Stimulated activated naive CD8-positive, alpha-beta T cell treated with anti-CD3 and anti-CD28 coated beads, Interleukin-15, Interleukin-2, amounts not matched to agents 100 U/mL and 50 U/mL, for 24 hours (primary cell): ENCODE measurements around the gene TAF5L.
"Not testable (repeated sequence)": the region's sequence is repeated elsewhere in the genome, so short reads cannot be mapped to it uniquely, and the experiment has no call there.

Experiments used
- ATAC-seq: fragments of 150-1000 bp; cut with Tn5 transposase; one replicate; pipeline ENCODE4 v1.10.0; 2021
- DNase-seq: peaks from one replicate; pipeline ENCODE4 v3.0.0; 2021

The TAF5L gene

DNA sequence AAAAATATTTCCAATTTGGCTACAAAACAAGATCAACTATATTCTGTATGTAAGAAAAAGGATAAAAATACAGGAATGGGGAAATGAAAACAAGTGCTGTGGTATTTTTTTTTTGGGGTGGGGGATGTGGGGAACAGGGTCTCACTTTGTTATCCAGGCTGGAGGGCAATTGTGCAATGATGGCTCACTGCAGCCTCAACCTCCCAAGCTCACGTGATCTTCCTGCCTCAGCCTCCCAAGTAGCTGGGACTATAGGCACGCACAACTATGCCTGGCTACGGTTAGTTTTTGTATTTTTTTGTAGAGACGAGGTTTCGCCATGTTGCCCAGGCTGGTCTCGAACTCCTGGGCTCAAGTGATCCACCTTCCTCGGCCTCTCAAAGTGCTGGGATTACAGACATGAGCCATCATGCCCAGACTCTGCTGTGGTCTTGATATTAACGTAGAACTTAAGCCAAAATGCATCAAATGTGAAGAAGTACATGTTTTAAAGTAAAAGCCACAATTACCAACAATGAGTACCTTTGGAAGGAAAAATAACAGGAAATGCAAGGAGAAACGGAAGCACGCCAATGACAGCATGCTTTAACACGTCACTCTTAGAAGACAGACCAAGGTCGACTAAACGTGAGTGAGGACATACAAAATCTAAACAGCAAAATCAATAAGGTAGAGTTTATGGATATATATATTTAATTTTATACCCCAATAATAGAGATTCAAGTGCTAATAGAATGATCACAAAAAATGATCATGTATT, 58.6 kb downstream of the TAF5L start:
- ATAC-seq (no peak), DNase-seq (no peak)

DNA sequence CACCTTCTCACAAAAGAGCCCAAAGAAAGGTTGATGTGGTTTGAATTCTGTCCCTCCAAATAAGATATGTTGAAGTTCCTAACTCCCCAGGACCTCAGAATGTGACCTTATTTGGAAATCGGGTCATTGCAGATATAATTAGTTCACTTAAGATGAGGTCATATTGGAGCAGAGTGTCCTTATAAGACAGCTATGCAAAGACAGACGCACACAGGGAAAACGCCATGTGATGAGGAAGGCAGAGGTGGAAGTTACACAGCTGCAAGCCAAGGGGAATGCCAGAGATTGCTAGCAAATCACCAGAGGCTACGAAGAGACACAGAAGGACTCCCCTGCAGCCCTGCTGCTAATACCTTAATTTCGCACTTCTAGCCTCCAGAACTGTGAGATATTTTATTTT, 62.2 kb downstream of the TAF5L start:
- no peak for ATAC-seq
- no peak for DNase-seq

DNA sequence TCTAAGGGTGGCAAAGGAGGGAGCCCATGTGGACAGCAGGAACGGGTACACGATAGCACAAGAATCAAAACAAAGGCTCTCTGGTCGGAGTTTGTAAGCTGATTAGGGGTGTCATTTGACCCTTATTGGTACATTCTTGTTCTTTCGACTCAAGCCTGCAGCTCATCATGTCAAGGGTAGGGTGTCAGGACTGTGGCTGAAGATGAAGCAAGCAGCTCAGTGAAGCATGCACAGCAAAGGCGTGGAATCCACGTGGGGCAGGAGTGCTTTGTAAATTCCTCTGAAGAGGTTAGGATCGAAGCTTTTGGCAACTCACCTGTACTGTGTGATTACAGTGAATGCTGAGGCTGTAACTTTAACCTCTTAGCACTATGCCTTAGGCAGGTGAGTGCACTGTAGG, 62.7 kb downstream of the TAF5L start:
- no peak for ATAC-seq
- DNase-seq = no peak

DNA sequence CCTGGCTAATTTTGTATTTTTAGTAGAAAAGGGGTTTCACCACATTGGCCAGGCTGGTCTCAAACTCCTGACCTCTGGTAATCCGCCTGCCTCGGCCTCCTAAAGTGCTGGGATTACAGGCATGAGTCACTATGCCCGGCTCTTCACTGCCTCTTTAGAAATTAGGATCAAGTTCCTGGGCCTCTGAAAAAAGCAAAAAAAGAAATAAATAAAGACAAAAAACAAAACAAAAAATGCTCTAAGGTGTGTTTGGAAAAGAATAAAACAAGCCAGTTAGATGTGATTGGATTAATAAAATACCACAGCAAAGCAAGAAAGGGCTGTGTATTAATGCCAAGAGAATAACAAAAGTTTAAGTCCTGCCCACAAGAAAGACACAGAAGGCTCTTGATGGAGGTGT, 63.2 kb downstream of the TAF5L start:
- DNase-seq (no peak), ATAC-seq (no peak)

DNA sequence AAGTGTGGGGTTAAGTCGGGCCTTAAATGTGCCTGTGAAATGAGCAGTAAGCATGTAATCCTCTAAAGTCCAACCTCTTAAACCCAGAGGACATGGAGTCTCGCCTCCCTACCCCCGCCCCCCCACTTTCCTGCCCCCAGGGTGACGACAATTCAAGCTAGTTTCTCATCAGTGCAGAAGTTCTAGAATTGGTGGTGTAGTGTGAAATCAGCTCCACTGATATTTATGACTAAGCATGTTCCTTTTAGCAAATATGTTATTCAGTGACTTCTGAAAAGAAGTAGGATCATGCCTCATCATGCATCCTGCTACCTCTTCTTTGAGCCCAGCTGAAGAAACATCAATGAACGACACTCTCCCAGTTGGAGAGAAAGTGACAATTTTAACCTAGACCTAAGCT, 64.8 kb downstream of the TAF5L start:
- DNase-seq (no peak), ATAC-seq (no peak)

DNA sequence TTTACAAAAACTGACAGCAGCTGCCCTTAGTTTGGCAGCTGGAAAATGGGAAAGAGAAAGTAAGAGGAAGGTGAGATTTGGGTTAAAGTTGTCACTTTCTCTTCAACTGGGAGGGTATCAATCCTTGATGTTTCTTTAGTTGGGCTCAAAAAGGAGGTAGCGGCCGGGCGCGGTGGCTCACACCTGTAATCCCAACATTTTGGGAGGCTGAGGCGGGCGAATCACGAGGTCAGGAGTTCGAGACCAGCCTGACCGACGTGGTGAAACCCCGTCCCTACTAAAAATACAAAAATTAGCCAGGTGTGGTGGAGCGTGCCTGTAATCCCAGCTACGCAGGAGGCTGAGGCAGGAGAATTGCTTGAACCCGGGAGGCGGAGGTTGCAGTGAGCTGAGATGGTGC, 65.8 kb downstream of the TAF5L start:
- not testable (repeated sequence) for DNase-seq, ATAC-seq

DNA sequence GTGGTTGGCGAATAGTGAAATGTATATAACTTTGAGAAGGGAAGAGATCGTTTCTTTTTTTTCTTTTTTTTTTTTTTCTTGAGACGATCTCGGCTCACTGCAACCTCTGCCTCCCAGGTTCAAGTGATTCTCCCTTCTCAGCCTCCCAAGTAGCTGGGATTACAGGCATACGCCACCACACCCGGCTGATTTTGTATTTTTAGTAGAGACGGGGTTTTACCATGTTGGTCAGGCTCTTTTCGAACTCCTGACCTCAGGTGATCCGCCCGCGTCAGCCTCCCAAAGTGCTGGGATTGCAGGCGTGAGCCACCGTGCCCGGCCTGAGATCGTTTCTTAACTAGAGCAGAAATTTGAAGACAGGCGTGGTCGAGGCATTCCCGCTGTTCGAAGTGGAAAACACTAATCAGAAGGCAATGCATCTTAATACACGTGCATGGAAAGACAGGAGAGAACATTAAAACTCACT, 66.6 kb downstream of the TAF5L start:
- peak; percentile 22 for DNase-seq
- ATAC-seq = not testable (repeated sequence)

DNA sequence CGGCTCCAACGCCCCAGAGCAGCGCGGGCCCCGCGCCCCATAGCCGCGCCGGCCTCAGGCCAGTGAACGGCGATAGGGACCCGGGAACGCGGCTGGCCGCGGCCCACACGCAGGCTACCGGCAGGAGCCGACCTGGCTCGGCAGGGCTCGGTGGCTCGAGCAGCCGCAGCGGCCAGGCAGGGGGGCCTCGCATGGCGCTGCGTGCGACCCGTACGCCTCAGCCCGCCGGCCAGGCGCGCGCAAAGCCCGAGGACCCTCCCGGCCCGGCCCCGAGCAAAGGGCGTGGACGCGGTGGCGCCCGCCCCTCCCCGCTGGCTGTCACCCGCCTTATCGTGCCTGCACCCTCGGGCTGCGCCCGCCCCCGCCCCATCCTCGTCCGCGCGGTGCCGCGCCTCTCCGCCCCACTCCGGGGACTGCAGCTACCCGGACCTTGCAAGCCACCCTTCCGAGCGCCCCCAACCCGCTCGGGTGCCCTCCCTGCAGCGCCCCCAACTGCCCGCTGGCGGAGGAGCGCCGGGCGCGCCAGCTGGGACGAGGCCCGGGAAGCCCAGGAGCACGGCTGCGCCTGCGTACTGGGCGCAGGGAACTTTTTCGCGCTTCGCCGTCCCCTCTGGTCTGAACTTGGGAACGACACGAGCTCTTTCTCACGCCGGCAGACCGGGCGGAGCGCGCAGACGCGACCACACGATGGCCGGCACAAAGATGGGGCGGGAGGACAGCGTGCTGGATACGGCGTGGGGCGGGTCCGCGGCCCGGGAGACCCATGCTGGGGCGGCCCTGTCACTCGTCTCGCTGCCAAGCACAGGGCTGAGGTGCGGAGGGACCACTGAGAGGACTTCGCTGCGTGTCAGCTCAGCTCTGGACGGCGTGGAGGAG, 67.2 kb downstream of the TAF5L start, which contains the start of gene ABCB10:
TSS of gene ABCB10 (minus strand) at position 248 of the 876 bp plus-strand sequence. CDS start at position 193, 55 bp downstream.
- DNase-seq (peak; percentile 96), ATAC-seq (peak; percentile 95)

DNA sequence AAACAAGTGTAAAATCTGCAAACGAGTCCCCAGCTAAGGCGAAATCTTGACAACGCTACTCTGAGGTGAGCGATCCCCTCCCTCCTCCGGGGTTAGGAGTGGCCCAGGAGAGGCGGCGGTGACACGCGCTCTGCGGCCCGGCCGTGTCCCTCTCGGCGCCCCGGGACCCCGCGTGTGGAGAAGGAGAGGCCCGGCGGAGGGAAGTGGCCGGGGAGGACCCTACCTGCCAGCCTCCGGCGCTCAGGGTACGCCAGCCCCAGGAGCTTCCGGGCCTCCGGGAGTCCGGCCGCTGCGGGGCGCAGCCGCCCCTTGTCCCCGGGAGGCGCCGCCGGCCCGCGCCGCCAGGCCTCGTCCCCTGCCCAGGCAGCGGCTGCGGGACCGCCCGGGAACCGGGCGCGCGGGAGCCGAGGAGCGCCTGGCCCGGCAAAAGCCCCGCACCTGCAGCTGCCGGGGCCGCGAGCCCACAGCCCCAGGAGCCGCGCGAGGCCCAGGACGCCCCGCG, 68.0 kb downstream of the TAF5L start:
- peak; percentile 7 for ATAC-seq
- DNase-seq = peak; percentile 60

DNA sequence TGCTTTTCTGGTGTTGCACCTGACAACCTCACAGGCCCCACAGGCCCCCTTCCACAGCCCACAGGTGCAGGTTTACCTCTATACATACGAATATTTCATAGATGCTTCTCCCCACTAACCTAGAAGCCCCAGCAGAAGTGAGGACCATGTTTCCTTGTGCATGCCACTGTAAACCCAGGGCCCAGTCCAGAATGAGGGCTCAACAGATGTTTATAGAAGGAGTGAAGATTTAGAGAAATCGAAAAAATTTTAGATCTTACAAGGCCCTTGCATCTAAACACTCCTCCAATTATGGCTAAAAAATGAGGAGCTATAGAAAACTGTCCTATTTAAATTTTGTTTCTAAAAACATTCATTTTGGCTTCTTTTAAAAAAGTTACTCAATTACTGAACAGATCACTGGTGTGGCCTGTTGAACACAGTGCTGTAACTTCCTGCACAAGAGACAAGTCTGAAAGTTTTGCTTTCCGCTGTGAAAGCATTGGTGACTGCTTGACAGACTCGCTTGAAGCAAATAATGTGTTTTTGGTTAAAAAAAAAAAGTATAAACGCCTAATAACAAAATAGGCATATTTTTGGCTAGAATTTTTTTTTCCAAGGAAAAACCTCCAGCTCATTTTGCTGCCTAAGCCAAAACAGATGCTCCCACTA, 68.6 kb downstream of the TAF5L start:
- ATAC-seq (no peak), DNase-seq (no peak)

DNA sequence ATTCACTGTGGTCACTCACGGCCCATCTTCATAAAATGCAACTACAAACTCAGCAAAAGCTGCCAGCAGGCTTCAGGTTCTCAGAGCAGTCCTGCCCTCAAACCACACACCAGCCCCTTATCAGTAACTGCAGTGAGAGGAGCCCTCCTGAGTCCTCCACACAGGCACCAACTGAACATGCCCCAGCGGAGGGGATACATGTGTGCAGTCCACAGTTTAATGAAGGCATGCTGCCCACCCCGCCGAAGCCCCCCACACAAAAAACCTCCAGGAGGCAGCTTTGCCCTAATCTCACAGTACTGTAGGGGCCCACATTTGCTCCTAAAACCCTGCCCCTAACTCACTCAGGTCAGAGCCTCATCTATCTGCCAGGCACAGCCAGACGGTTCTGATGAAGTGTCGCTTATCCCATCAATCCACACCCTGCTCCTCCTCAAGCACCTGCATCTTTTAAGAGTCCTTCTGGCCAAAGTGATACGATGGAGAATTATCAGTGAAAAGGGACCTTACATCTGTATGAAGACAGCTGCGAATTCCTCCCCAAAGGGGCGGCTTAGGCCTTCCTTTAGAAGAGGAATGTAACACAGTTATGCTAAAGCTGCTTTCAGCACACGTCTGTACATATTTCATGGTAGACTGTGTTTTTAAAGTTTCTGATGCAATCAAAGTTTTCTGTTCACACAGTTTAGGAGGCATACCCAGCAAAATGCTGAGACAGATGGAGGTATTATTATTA, 70.9 kb downstream of the TAF5L start:
- no peak for DNase-seq

DNA sequence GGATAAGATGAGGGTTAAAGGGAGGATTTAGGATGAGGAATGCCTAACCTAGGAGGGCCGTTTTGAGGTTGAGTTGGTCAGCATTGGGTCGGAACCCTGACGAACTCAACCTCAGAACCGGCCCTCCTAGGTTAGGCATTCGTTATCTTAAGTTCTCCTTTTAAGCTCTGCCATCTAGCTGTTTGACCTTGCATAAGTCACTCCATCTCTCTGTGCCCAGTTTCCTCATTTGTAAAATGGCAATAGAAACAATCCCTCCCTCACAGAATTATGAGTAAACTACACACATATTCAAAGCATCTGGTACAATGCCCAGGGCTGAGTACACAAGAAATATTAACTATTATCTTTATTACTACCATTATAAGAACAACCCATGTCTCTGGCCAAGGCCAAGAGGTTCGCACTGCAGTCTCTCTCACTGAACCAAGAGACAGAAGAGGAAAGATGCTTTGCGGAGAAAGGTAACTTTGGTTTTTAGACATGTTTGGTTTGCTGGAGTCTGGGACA, 72.2 kb downstream of the TAF5L start:
- no peak for ATAC-seq

More for the DNA sequence above, 70.9 kb downstream of the TAF5L start:
- no peak for ATAC-seq

DNA sequence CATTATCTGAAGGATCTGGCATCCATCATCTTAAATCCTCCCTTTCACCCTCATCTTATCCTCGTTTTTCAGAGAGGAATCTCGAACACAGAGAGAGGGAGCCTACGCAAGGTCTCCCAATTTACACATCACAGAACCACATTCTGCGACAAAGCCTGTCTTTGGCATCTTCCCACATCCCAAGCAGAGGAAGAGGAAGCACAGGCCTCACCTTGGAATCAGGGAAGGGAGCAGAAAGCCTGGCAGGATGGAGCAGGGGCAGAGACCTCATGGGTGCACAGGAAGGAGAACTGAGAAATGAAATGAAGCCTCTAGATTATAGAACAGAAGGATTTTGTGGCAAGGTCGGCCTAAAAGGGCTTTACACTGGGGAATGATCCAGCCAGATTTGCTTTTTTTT, 73.2 kb downstream of the TAF5L start:
- ATAC-seq (no peak), DNase-seq (no peak)

More for the DNA sequence above, 72.2 kb downstream of the TAF5L start:
- DNase-seq = no peak

DNA sequence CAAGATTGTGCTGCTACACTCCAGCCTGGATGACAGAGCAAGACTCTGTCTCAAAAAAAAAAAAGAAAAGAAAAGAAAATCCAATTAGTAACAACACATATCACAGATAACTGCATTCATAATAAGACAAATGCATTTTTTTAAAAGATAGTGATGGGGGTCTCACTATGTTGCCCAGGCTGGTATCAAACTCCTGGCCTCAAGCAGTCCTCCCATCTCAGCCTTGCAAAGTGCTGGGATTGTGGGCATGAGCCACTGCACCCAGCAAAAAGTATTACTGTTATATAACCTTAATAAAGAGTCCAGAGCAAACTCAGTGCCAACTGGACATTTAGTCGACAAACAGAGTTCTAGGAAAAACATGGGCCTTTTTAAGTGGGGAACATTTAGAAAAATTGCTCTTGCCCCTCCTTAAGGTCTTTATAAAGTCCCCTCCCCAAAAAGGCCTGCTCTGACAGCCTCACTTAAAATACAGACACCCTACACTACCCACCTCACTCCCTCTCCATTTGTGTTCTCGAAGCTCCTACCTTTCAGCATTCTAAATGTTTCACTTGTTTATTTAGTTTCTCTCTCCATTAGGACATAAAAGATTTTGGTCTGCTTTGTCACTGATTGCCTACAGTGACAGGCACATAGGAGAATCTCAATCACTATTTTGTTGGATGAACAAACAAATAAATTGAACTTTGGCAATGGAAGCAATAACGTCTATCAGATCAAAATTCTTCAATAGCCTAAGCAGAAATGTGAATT, 74.9 kb downstream of the TAF5L start:
- DNase-seq (no peak), ATAC-seq (no peak)

DNA sequence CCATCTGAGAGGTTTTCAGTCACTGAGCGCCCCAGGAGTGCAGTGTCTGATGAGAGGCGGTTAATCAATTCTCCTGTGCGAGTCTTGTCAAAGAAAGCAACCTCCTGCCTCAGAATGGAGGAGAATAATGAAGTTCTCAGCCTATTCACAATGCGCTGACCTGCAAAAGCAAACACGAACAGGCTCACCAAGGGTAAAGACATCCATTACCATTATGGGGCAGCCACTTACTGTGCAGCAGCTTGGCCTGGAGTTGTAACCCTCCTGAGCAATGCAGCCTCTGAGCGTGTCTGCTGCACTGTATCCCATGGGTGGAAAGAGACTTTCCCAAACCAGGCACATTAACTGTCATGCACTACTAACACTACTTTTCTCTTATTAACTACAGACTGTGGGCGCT, 78.4 kb downstream of the TAF5L start:
- no peak for ATAC-seq
- DNase-seq = no peak

DNA sequence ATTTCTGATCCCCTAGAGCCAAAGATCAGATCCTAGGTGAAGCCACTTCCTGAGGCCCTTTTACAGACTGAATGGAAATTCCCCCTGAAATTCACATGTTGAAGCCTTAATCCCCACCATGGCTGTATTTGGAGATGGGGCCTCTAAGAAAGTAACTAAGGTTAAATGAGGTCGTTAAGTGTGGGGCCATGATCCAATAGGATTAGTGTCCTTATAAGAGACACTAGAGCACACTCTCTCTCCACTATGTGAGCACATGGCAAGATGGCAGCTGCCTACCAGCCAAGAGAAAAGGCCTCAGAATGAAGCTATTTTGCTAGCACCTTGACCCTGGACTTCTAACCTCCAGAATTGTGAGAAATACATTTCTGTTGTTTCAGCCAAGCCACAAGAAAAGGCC, 81.3 kb downstream of the TAF5L start:
- ATAC-seq (no peak), DNase-seq (no peak)
